HK-2 (cell line): ENCODE data around the gene C6orf118.

Source experiments
- DNase-seq: peaks from one replicate; pipeline ENCODE4 v3.0.0-alpha.2; 2018; ENCODE audit not compliant: unreplicated experiment

Gene C6orf118

DNA sequence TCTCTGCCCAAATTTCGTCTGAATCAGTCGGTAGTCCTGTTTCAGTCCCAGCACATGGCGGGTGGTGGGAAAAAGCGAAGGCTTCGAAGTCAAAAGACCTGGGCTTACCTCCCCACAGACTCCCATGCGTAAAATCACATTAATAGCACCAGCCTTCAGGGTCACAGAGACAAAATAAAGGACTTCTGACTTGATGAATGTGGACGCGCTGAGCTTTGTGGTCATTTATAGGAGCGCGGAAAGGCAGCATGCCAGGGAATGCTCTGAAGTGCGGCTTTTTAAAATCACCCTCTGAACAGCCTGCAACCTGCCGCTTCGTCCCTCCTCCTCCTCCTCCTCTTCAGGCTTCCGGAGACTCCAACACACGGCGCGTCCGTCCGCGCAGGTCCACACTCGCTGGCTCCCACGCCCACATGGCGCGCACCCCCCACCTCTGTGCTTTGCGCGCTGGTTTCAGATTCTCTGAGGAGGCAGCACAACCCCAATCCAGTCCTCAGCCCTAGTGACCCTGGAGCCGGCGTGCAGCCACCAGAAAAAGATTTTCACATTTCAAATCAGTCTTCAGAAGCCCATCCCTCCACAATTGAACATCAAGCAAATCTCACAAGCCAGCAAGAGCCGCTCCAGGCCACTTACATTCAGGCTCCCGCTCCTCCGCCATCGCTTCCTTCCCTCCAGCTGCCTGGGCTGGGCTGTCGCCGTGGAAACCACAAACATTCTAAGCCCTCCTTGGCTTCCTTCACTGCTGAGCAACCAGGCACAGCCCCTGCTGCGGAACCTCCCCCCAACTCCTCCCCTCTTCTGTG is at the start of gene C6orf118:
Gene C6orf118 (minus strand): TSS at position 680 of the 806 bp plus-strand sequence. CDS start 19 bp downstream, at position 661.
- peak; percentile 79 for DNase-seq

DNA sequence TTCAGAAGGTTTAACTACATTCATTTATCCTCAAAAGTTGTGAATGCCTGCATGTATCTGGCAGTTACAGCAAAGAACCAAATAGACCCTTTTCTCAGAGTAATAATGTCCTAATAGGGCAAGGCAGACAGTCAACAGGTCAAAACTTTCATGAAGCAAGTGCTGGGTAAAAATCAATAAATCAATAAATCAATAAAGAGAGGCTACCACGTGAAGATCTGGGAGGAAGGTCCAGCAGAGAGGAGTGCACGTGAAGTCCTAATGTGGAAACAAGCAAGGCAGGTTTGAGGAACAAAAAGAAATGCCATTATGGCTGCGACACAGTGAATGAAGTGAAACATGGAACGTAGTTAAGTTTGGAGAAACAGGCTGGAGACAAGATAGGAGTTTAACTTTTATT is 36.3 kb upstream of the C6orf118 start:
- no peak for DNase-seq

- DNase-seq = no peak
Observed at GRCh38 chr6:165340532-165340931, 31.1 kb upstream of the C6orf118 start.

GRCh38 chr6:165325609-165326008 is 16.2 kb upstream of the C6orf118 start:
- DNase-seq = no peak

DNA sequence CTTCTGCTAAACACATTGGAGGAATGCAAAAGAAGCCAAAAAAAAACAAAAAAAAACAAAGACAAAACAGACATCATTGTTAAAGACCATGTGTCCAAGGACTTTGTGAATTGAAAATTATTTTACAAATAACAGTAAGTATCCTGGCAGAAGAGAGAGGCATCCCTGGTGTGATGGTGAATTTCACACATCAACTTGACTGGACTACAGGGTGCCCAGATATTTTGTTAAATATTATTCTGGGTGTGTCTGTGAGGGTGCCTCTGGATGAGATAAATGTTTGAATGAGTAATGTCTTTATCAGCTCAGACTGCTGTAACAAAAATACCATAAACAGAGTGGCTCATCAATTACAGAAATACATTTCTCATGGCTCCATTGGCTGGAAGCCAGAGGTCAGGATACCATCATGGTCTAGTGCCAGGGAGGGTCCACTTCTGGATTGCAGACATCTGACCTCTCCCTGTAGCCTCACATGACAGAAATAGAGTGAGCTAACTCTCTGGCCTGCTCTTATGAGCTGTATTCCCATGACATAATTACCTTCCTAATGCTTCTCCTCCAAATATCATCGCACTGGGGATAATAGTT is 12.2 kb upstream of the C6orf118 start:
- no peak for DNase-seq

GRCh38 chr6:165321150-165321549 is 11.7 kb upstream of the C6orf118 start:
- DNase-seq = no peak

- no peak for DNase-seq
Observed at GRCh38 chr6:165317723-165318122, 8.3 kb upstream of the C6orf118 start.

GRCh38 chr6:165306955-165307354 is 2.5 kb downstream of the C6orf118 start:
- DNase-seq = no peak

- no peak for DNase-seq
Observed at GRCh38 chr6:165301372-165302246, 7.8 kb downstream of the C6orf118 start.

- DNase-seq = no peak
Observed at GRCh38 chr6:165300422-165300936, 8.9 kb downstream of the C6orf118 start.

GRCh38 chr6:165298875-165299274 is 10.5 kb downstream of the C6orf118 start:
- DNase-seq = no peak

- no peak for DNase-seq
Observed at GRCh38 chr6:165298402-165298801, 11.0 kb downstream of the C6orf118 start.

- DNase-seq = no peak
Observed at GRCh38 chr6:165292657-165293056, 16.7 kb downstream of the C6orf118 start.

DNA sequence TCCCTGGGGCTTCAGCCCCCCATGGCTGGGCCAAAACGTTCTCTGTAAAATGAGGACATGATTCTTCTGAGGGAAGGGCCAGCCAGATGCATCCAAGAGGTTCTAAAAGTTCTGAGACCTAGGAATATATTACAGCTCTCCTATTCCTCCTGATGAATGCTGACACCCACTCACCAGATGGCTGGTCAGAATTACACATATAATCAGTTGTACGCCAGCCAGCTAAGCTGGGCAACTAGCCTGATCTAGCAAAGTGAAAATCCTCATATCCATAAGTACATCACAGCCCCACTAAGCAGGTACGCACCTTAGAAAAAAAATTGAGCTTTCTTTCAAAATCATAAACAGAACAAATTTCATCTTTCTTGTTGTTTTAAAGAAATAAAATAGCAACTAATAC is 34.8 kb downstream of the C6orf118 start:
- no peak for DNase-seq

GRCh38 chr6:165272585-165272984 is 36.8 kb downstream of the C6orf118 start:
- DNase-seq = no peak

GRCh38 chr6:165268987-165269386 is 40.4 kb downstream of the C6orf118 start:
- no peak for DNase-seq

- DNase-seq = no peak
Observed at GRCh38 chr6:165266621-165267020, 42.8 kb downstream of the C6orf118 start.

GRCh38 chr6:165266191-165266590 is 43.2 kb downstream of the C6orf118 start:
- no peak for DNase-seq

DNA sequence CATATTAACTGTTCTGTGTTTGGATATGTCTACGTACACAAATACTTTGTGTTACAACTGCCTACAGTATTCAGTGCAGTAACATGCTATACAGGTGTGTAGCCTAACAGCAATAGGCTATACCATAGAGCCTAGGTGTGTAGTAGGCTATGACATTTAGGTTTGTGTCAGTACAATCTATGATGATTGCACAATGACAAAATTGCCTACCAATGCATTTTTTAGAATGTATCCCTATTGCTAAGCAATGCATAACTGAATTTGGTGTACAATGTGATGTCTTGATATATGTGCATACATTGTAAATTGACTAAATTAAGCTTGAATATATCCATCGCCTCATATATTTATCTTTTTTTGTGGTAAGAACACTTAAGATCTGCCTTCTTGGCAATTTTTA is 48.9 kb downstream of the C6orf118 start:
- DNase-seq = no peak

GRCh38 chr6:165249808-165250207 is 59.6 kb downstream of the C6orf118 start:
- no peak for DNase-seq

DNA sequence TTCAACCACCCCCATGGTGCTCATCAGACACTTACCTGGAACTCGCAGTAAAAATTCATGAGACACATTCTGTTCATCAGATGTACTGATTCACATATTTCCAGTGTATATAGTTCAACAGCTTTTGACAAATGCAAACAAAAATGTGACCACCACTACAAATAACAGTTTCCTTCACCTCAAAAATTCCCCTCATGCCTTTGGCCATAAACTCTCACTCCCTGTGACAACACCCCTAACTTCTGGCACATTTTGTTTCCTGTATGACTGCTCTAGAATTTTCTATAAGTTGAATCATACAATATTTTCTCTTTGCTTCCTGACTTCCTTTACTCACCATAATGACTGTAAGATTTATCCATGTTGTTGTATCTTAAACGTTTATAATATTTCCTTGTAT is 63.7 kb downstream of the C6orf118 start:
- no peak for DNase-seq

- peak; percentile 8 for DNase-seq
Observed at GRCh38 chr6:165245287-165245686, 64.1 kb downstream of the C6orf118 start.
